Activated T-cell treated with anti-CD3 and anti-CD28 coated beads for 4 hours (primary cell): ENCODE data around the gene ELMOD2.
"Not testable (repeated sequence)": the region's sequence is repeated elsewhere in the genome, so short reads cannot be mapped to it uniquely, and the experiment has no call there.

Experiments used
- DNase-seq: peaks from one replicate; pipeline ENCODE4 v3.0.0-alpha.2; 2020

ELMOD2 gene, protein sequence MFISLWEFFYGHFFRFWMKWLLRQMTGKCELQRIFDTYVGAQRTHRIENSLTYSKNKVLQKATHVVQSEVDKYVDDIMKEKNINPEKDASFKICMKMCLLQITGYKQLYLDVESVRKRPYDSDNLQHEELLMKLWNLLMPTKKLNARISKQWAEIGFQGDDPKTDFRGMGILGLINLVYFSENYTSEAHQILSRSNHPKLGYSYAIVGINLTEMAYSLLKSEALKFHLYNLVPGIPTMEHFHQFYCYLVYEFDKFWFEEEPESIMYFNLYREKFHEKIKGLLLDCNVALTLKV

DNA sequence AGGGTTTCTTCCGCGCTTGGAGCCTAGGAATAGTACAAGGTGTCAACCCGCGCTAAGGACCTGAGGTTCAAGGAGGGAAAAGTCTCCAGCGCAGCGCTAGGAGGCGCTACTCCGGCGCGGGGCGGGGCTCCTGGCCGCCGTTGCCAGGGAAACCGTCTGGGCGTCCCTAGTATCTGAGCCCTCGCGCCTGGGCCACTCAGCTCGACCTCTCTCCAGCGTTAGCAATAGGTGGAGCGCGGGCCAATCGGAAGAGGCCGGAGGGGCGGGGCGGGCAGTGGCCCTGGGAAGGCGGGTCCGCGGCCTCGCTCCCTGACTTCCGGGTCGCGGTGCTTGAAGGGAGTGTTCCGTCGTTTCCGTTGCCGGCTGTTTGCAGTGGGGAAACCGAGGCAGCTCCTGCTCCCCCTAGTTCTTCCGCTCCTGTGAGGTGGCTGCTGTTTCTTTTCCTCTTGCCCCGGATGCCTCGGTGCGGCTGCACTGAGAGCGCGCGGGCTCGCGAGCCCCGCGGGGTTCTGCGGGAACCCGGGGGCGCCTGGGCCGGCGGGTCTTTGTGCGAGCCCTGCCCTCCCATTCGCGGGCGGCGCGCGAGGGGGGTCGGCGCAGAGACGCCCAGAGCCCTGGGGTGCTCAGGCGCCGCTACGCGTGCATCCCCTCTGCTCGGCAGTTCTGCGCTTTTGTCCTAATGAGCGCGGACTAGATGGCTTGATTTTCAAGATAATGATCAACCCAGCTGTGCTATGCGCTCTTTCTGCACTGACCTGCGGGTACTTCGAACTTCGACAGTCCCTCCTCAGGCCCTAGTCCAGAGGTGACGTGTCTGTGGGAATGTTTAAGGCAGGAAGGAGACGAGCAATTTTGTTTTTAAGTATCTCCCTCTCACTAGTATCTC, at the start of gene ELMOD2:
Gene ELMOD2 (plus strand): TSS at position 312 of the 886 bp plus-strand sequence. CDS start 1,261 bp downstream, outside the sequence.
- DNase-seq, result peak; percentile 93

DNA sequence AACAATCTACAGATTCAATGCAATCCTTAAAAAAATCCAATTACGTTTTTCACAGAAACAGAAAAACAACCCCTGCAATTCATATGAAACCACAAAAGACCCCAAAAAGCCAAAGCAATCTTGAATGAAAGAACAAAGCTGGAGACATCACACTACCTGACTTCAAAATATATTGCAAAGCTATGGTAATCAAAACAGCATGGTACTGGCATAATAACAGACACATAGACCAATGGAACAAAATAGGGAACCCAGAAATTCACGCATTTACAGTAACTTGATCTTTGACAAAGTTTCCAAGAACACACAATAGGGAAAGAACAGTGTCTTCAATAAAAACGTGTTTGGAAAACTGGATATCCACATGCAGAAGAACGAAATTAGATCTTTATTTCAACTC, 40.5 kb upstream of the ELMOD2 start:
- DNase-seq, result no peak

DNA sequence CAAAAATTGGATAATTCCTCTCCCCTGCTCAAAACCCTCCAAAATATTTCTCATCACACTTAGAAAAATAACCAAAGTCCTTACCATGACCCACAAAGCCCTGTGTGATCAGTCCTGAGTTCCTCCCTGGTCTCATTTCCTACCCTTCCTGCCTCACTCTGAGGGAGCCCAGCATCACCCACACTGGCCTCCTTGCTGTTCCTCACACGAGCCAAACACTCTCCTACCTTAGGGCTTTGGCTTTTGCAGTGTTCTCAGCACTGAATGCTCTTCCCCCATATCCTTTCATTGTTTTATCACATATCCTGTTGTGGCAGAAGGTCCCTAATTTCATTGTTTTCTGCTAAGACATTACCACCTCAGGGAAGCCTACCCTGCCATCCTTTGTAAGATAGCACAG, 38.0 kb upstream of the ELMOD2 start:
- no peak for DNase-seq

DNA sequence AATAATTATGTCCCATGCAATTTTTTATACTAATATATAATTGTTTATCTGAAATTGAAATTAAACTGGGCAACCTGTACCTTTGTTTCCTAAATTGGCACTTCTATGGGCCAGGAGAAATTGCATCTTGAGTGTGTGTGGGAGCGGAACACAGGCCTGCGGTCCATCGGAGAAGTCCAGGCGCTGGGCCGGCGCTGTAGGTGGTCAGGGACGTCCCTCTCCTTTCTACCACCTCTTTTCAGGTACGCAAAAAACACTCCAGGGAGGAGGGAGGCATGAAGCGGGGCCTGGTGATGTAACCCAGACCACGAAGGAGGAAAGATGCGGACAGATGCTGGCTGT, 26.6 kb upstream of the ELMOD2 start:
- no peak for DNase-seq

DNA sequence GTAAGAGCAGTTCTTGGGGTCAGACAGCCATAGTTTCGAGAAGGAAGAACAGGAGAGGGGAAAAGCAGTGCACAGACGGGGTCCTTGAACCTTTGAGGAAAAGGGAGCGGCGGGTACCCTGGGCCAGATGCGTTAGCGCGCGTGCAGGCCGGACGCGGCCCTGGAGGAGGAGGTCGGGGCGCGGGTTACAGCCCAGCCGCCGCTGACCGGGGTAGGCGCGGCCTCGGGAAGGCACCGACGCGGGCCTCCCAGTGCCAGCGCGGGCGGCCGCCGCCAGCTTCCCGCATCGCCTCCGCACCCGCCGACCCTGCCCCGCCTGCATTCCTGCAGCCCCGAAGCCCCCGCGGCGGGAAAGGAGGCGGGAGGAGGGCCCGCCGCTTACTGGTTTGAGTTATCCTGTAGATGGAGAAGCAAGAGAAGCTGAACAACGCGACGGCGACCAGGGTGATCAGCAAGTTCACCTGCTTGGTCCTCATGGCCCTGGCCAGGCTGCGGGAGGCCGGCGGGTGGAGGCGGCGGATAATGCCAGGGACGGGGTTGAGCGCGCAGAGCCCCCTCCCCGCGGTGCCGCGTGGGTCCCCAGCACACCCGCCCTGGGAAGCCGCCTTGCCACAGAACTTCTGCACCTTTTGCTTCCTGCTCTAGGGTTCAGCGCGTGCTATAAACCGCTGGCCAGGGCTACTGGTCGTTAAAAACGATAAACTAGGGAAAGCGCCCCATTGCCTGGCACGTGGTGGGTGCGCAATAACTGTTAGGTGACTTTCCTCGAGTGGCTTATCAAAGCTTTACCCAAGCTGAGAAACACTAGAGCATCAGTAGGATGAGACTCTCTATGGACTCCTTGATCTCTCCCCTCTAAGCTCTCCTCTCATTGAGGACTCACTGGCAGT, 26.0 kb upstream of the ELMOD2 start, which contains the start of gene MGAT4D:
Gene MGAT4D (minus strand): TSS at position 547 of the 890 bp plus-strand sequence. CDS start 71 bp downstream, at position 476.
- DNase-seq, result no peak

DNA sequence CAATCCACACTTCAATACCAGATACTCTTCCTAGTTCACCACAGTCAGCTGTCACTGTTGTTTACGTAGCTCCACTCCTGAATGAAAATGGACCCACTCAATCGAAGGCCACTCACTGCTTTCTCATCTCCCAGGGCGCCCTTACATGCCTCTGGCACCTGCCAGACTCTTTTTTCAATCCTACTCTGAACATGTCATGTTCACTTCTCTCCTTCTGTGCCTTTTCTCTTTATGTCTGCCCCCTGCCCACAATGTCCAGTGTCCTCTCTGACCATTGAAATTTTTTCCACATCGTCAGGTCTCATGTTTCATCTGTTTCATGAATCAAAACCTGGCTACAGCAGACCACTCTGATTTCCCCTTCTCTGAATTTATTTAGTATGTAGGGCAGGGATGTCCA, 24.6 kb upstream of the ELMOD2 start:
- no peak for DNase-seq

DNA sequence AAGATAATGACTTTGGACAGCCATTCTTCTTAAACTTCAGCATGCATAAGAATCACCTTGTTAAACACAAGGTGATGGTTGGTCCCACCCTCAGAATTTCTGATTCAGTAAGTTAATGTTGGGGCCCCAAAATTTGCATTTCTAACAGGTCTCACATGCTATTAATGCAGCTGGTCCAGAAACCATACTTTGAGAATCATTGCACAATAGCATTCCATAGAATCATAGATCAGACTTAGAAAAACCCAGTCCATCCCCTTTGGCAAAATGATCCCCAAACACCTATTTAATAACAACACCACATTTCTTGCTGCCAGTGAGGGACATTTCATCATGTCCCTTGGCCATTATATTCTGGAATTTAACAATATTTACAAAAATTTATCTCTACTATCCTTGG, 19.7 kb upstream of the ELMOD2 start:
- DNase-seq, result no peak

DNA sequence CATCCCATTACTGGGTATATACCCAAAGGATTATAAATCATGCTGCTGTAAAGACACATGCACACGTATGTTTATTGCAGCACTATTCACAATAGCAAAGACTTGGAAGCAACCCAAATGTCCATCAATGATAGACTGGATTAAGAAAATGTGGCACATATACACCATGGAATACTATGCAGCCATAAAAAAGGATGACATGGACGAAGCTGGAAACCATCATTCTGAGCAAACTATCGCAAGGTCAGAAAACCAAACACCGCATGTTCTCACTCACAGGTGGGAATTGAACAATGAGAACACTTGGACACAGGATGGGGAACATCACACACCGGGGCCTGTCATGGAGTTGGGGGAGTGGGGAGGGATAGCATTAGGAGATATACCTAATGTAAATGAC, 10.2 kb upstream of the ELMOD2 start:
- DNase-seq, result not testable (repeated sequence)

DNA sequence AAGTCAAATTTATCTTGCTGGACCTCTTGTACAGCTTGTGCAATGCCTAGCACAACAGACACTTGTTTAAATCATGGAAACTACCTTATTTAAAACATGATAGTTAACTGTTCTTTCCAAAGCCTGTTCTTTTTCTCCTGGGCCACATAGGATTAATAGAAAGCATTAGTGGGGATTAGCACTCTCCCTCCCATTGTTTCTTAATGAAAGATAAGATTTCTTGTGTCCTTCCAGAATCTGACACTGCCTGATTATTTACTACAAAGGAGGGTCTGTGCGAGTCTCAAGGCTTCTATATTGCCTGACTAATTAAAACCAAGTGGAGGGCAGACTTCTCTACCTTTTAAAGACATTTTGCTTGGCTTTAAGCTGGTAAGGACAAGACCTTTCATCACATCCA, 8.5 kb upstream of the ELMOD2 start:
- DNase-seq, result no peak

DNA sequence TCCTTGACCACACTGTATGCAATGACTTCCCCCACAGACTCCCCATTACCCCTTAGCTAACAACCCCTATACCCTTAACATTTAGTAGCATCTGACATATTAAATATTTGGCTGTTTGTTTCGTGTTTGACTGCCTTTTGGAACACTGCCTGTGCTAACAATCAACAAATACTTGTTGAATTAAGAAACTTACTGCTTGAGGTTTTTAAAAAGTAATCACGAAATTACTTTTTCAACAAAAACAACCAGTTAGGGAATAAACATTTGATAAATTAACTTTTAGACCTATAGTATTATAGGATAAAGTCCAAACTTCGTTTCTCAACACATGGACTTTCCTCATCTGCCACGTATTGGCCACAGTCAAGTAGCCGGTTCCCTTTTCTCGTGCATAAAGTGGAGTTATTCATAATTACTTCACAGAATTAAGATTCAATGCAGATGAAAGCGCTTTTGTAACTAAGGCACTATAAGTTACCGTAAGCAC, 555 bp upstream of the ELMOD2 start:
- DNase-seq, result no peak

DNA sequence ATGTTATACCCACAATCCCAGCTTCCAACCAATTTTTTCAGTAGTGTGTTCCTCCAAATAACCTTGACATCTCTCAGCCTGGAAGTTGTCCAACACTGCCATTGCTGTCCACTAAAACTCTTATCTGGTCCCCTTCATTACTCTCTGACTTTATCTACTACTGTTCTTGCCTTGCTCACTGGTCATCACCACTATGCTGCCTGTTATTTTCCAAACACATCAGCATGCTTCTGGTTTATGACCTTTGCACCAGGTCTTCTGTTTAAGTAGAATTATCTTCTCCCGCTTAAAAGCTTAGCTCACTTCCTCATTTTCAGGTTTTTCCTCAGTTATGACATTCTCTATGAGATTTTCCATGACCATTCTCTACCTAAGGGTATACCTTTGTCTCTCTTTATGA, 5.5 kb downstream of the ELMOD2 start:
- DNase-seq, result no peak

DNA sequence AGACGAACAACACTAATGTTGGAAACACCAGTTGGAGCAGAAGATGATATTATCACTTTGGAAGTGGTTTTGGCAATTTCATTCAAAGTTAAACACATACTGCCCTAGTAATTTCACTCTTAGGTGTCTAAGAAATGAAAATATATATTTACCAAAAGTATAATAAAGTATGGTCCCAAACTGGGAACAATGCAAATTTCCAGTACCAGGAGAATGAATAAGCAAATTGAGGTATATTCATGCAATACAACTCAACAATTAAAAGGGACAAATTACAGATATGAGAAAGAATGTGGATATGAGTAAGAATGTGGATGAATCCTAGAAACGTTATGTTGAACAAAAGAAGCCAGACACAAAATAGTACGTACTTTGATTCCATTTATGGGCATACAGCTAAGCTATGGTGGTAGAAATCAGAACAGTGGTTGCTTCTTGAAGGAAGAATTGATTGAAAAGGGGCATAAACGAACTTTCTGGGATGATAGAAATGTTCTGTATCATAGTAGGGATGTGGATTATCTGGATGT, 10.0 kb downstream of the ELMOD2 start:
- DNase-seq, result no peak

DNA sequence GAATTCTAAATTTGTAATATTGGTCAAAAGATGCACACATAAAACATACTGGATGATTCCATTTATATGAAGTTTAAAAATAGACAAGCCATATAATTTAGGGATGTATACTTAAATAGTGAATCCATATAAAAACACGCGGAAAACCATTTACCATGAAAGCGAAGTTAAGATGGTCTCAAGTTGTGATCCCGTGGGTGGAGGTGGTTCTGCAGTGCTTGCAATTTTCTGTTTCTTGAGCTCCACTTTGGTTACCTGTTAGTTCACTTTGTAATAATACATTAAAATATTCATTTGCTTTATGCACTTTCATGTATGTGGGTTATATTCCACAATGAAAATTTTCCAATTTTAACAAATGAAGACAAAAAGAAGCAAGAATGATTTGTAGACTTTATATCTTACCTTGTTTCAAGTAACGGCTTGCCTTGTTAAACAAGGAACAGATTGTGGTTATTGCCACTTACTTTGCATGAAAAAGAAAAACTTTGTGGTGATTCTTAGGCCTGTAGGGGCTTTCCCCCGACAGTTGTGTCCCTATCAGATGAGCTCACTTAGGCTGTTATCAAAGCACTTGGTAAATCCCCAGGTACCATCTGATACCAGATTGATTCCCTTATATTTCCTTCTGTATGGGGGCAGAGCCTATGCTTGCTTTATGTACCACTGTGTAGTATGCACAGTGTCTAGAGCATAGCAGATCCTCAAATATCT, 32.6 kb downstream of the ELMOD2 start:
- DNase-seq, result no peak

DNA sequence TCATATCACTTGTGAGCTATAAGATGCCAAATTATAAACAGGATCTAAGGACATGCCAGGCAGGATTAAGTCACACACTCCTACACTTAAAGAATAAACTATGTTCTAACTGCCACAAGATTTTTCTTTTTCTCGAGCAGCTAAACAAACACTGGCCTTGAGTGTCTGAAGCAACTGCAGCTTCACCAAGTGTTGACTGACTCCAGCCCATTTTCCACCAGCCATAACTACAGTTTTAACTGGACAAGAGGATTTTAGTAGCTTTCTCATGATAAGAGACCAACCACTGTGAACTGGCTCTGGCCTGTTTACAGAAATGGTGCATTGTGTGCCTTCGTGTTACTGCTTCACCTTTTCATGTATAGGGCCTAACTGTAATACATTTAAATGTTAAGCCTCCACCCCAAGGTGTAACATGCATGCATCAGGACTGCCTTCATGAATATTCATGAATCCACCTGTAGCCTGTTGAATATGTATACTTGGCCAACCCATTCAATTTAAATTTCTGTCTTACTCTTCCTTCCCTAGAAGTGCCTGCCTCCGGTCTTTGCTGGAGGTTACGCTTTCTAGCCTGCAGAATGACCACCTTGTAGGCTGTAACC, 34.0 kb downstream of the ELMOD2 start:
- DNase-seq, result no peak

DNA sequence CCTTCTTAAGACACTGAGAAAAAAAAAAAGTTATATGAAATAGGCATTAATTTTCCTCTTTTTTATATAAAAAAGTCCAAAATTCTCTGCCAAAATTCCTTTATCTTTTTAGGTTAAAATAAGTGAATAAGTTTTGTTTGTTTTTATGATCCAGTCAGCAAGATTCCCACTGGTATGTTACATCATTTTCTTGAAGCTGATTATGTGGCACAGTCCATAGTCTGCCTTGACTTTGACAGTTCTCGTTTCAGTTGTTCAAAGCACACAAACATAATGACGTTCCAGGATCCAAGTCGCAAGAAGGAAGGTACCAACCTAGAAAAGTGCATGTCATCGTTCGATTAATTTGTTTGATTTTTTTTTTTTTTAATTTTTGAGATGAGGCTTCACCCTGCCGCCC, 35.7 kb downstream of the ELMOD2 start:
- DNase-seq, result no peak

DNA sequence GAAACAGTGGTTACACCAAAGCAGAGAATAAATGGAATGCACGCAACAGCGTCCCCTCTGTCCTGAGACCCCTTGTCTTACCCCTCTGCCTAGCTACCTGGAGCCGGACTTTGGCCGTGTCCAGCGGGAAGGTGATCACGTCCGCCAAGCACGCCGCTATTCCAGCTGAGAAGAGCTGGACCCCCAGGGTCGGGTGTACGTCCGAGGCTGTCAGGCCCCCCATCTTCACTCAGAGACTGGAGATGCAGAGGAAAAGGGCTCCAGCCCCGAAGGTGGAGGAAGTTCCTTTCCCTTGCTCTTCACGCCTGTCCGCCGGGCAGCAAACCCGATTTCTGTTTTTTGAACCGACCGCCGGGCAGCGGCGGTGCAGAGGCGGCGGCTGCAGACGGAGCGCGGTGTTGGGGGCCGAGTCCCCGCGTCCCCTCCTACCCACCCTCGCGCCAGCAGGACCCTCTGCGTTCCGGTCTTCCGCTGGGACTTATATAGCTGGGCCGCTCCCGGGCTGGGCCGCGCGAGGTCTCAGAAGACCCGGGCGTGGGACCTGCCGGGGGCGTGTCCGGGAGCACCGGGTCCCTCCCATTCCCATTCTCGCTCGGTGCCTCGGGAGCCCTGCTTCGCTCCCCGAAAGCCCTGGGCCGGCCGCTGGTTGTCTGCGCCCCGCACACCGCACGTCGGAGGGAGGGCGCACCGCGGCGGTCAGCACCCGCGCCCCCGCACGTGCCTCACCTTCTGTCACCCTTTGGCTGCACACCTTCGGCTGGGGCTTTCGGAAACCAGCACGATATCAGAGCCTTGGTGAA, 44.7 kb downstream of the ELMOD2 start, which contains the start of gene UCP1:
Gene UCP1 (minus strand): TSS at position 455 of the 800 bp plus-strand sequence. CDS start 232 bp downstream, at position 223.
- DNase-seq, result no peak

DNA sequence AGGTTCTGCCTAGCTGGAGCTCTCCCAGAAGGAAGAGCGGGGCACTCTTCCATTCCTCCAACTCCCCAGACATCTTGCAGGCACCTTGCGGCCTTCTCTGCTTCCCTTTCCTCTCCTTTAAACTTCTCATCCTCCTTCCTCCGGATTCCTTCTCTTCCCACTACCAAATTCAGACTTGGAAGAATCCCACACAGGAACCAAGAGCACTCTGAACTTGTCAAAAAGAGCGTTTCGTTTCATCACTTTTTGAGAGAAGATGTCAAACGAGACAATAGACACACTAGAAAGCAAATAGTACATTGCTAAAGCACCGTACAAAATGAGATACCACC, 45.3 kb downstream of the ELMOD2 start:
- no peak for DNase-seq

DNA sequence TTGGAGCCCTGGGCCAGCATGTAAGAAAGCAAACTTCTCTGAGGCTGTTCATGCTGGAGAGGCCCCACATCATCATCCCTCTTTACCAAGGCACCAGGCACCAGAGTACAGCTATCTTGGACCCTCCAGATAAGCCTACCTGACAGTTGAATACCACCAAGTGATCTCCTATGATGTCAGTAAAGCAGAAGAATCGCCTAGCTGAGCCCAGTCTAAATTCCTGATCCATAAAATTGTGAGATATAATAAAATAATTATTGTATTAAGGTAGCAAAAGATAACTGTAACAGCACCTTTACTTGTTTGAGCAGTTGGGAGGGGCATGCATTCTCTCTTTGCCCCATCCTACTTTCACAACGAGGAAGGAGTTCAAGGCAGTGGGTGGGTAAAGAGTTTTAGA, 47.7 kb downstream of the ELMOD2 start:
- DNase-seq, result no peak

DNA sequence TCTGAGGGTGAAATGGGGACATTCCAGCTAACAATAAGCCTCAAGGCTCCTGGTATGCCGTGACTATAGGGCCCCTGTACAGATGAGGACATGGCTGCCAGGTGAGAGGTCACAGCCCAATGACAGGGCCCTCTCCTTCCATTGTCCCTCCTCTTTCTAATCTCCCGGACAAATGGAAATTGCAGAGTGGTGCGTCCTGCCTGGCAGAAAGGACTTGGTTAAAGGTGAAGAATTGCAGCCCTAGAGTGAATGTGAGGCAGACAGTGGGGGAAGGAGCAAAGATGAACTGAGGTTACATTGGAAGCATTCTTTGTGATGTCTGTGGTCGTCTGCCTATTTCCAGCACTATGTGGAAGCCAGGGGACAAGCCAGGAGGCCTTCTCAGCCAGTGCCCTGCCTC, 51.5 kb downstream of the ELMOD2 start:
- DNase-seq, result no peak

DNA sequence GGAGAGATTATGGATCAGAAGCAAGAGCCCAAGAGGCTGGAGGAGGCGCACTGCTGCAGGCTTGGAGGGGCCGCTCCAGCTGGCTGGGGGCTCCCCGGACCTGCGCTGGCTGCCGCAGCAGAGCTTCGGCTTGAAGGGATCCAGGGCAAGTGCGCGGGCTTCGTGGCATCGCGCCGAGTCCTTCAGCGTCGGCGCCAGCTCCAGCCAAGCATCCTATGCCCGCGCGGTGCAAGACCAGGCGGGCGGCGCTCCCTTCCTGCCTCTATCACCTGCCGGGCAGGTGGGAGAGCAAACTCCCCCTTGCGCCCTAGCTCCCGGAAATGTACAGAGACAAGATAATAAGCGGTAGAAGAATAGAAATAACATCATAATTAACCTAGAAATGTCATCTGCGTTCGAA, 55.3 kb downstream of the ELMOD2 start:
- DNase-seq, result no peak

DNA sequence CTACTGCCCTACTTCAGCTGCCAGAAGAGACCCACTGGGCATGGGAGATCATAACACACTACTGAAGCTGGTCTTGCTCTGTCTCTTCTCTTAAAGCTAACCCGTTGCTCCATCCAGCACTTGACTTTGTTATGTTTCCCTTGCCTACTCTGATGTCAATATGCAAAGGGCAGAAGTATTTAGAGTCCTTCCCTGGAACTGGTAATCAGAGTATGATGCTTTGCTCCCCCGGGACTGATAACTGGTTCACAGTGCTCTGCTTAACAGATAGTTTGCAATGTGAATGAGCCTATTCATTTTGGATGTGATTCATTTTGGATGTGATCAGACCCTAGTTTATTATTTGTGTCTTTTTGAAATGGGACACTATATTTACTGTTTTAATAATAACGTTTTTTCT, 57.1 kb downstream of the ELMOD2 start:
- no peak for DNase-seq
